HCT116 (cell line): ENCODE measurements around the gene UPF3A. TPM values are rescaled to one million over a fixed set of nuclear protein-coding genes. Genes with fewer than 3 reads are reported as not detected.

ENCODE experiments used
- ATAC-seq: fragments of 200-7000 bp; cut with Tn5 transposase; 2 replicates; pipeline ENCODE4 v1.9.1; 2020; ENCODE audit warnings: mild to moderate bottlenecking, moderate library complexity
- BruUV-seq: library from RNA; stranded (reverse); fragments of 400-500 nt; replicated peaks from 2 replicates; lab custom pipeline; 2021; lab: Mats Ljungman, UMichigan
- CTCF ChIA-PET: fragments of 300-600 bp; sonication (Branson Sonifier 250); formaldehyde crosslinking; loops from one replicate; lab custom pipeline; 2021; ENCODE audit warnings: antibody characterized with exemption; lab: Charles Lee
- POLR2A ChIA-PET: fragments of 300-600, 350-600 bp; sonication (Branson Sonifier 250); formaldehyde crosslinking; loops from one replicate; lab custom pipeline; 2021; ENCODE audit warnings: antibody characterized with exemption; lab: Charles Lee
- RAD21 ChIA-PET, 2 experiments: fragments of 300-600 bp; sonication (Branson Sonifier 250); formaldehyde crosslinking; loops; one replicate each; lab custom pipeline; 2023; ENCODE audit warnings: low total read pairs in 2 of 2; ENCODE audit not compliant: uncharacterized antibody in 2 of 2, unreplicated experiment in 2 of 2, low non-redundant PET in 1 of 2; lab: Charles Lee
- DNase-seq: peaks from one replicate; pipeline ENCODE4 v3.0.0-alpha.2; 2010; ENCODE audit warnings: low read depth, low spot score
- H2AFZ ChIP-seq: fragments of 200-600 bp; shearing (Covaris generic), sonication (generic); 2 replicates; pipeline ENCODE4 v1.6.1; 2017; ENCODE audit warnings: low read depth, mixed run types, mixed read lengths, antibody characterized with exemption, low read length; ENCODE audit not compliant: poor library complexity, severe bottlenecking
- H3K27ac ChIP-seq: 2 replicates; pipeline ENCODE4 v1.5.1; 2012; ENCODE audit warnings: low read depth, low read length
- H3K27me3 ChIP-seq: fragments of 200-600 bp; sonication (generic); 2 replicates; pipeline ENCODE4 v1.6.1; 2016; ENCODE audit warnings: mixed run types, low read length, mixed read lengths; ENCODE audit not compliant: insufficient read depth
- H3K36me3 ChIP-seq, 2 experiments: fragments of 200-500 bp in 1 of 2; fragments of 200-600 bp in 1 of 2; sonication (Bioruptor generic) in 1 of 2; sonication (generic) in 1 of 2; 2 replicates each; pipeline versions ENCODE4 v1.5.1 to v1.6.1; 2014 to 2016; ENCODE audit warnings: low read length in 2 of 2, inconsistent platforms in 1 of 2, mixed read lengths in 1 of 2, mixed run types in 1 of 2; ENCODE audit not compliant: insufficient read depth in 2 of 2, control insufficient read depth in 1 of 2
- H3K4me1 ChIP-seq, 2 experiments: fragments of 200-600 bp in 1 of 2; sonication (generic) in 1 of 2; 2 replicates each; pipeline versions ENCODE4 v1.5.1 to v1.6.1; 2012 to 2017; ENCODE audit warnings: low read length in 2 of 2, inconsistent platforms in 1 of 2, mild to moderate bottlenecking in 1 of 2, mixed read lengths in 1 of 2, mixed run types in 1 of 2, moderate library complexity in 1 of 2; ENCODE audit not compliant: insufficient read depth in 2 of 2, control insufficient read depth in 1 of 2
- H3K4me2 ChIP-seq: fragments of 200-600 bp; sonication (generic); 2 replicates; pipeline ENCODE4 v1.6.1; 2017; ENCODE audit warnings: mixed run types, low read length, mixed read lengths
- H3K4me3 ChIP-seq, 2 experiments: fragments of 200-600 bp in 1 of 2; sonication (generic) in 1 of 2; replicated peaks in 1 of 2; 2 replicates each; pipeline ENCODE4 v1.5.1; 2011 to 2016; ENCODE audit warnings: low read length in 2 of 2, control low read depth in 1 of 2, low read depth in 1 of 2, mild to moderate bottlenecking in 1 of 2, mixed read lengths in 1 of 2, mixed run types in 1 of 2
- H3K79me2 ChIP-seq: fragments of 200-600 bp; sonication (generic); 2 replicates; pipeline ENCODE4 v1.6.1; 2017; ENCODE audit warnings: mild to moderate bottlenecking, mixed run types, low read length, moderate library complexity, mixed read lengths; ENCODE audit not compliant: insufficient read depth
- H3K9ac ChIP-seq: fragments of 200-600 bp; sonication (generic); 2 replicates; pipeline ENCODE4 v1.6.1; 2016; ENCODE audit warnings: low read length, mixed read lengths
- H3K9me2 ChIP-seq: fragments of 200-600 bp; sonication (generic), shearing (Covaris generic); 2 replicates; pipeline ENCODE4 v1.6.1; 2017; ENCODE audit warnings: mixed run types, mild to moderate bottlenecking, moderate library complexity; ENCODE audit not compliant: insufficient read depth
- H3K9me3 ChIP-seq, 2 experiments: fragments of 200-500 bp in 1 of 2; fragments of 200-600 bp in 1 of 2; sonication (Bioruptor generic) in 1 of 2; sonication (generic) in 1 of 2; 2 replicates each; pipeline ENCODE4 v1.6.1; 2014 to 2017; ENCODE audit warnings: low read length in 2 of 2, mixed read lengths in 2 of 2, inconsistent platforms in 1 of 2, low read depth in 1 of 2, mild to moderate bottlenecking in 1 of 2, mixed run types in 1 of 2, moderate library complexity in 1 of 2; ENCODE audit not compliant: control insufficient read depth in 1 of 2, insufficient read depth in 1 of 2
- H4K20me1 ChIP-seq: fragments of 200-600 bp; sonication (generic), shearing (Covaris generic); 2 replicates; pipeline ENCODE4 v1.6.1; 2017; ENCODE audit warnings: mixed run types, mild to moderate bottlenecking, moderate library complexity; ENCODE audit not compliant: insufficient read depth
- CBX3 ChIP-seq: IDR thresholded peaks from 2 replicates; pipeline ENCODE4 v1.6.1; 2012; ENCODE audit warnings: low read depth
- CEBPB ChIP-seq: IDR thresholded peaks from 2 replicates; pipeline ENCODE4 v1.6.1; 2012; ENCODE audit warnings: low read depth
- EGR1 ChIP-seq: IDR thresholded peaks from 2 replicates; pipeline ENCODE4 v1.6.1; 2012; ENCODE audit warnings: low read depth
- ELF1 ChIP-seq: IDR thresholded peaks from 2 replicates; pipeline ENCODE4 v1.6.1; 2012; ENCODE audit warnings: low read depth, borderline replicate concordance
- EZH2 ChIP-seq: fragments of 200-600 bp; sonication (generic); IDR thresholded peaks from 2 replicates; pipeline ENCODE4 v1.6.1; 2017; ENCODE audit warnings: antibody characterized with exemption, mixed run types
- FOSL1 ChIP-seq: IDR thresholded peaks from 2 replicates; pipeline ENCODE4 v1.6.1; 2012; ENCODE audit warnings: low read depth
- JUND ChIP-seq: IDR thresholded peaks from 2 replicates; pipeline ENCODE4 v1.6.1; 2012
- POLR2A ChIP-seq: IDR thresholded peaks from 2 replicates; pipeline ENCODE4 v1.7.0; 2011; ENCODE audit warnings: borderline replicate concordance; ENCODE audit not compliant: insufficient read depth, insufficient read length; ENCODE audit errors: extremely low read depth
- POLR2AphosphoS5 ChIP-seq: IDR thresholded peaks from 2 replicates; pipeline ENCODE4 v1.6.1; 2011; ENCODE audit warnings: mild to moderate bottlenecking, low read depth, low read length, moderate library complexity
- RAD21 ChIP-seq: IDR thresholded peaks from 2 replicates; pipeline ENCODE4 v1.6.1; 2012; ENCODE audit warnings: low read depth, mild to moderate bottlenecking
- SIN3A ChIP-seq: IDR thresholded peaks from 2 replicates; pipeline ENCODE4 v1.6.1; 2012; ENCODE audit warnings: low read depth
- SP1 ChIP-seq: IDR thresholded peaks from 2 replicates; pipeline ENCODE4 v1.6.1; 2012; ENCODE audit warnings: low read depth
- TCF7L2 ChIP-seq: IDR thresholded peaks from 2 replicates; pipeline ENCODE4 v1.7.0; 2011; ENCODE audit warnings: borderline replicate concordance, inconsistent platforms; ENCODE audit not compliant: insufficient read depth, insufficient read length; ENCODE audit errors: extremely low read depth
- YY1 ChIP-seq: IDR thresholded peaks from 2 replicates; pipeline ENCODE4 v1.6.1; 2011; ENCODE audit warnings: low read length, low read depth, moderate library complexity, mild to moderate bottlenecking; ENCODE audit not compliant: insufficient replicate concordance; ENCODE audit errors: extremely low read depth
- ZFX ChIP-seq: fragments of 450-650 bp; IDR thresholded peaks from 2 replicates; pipeline ENCODE4 v1.6.1; 2017
- ZNF274 ChIP-seq: fragments of 200-500 bp; sonication (Bioruptor generic); IDR thresholded peaks from 2 replicates; pipeline ENCODE4 v1.6.1; 2014; ENCODE audit warnings: mild to moderate bottlenecking, low read depth, low read length, inconsistent platforms
- intact Hi-C: fragments of 100-400 bp; cut with micrococcal nuclease; formaldehyde crosslinking; loops from 2 replicates; pipeline ENCODE4 v1.10.0; 2022
- total RNA-seq: library from RNA; stranded (reverse); gene quantifications from one replicate; pipeline ENCODE4 v1.2.1, GENCODE V29; 2021; ENCODE audit not compliant: unreplicated experiment
- TF ChIP-seq, protein P1 (sequence below): IDR thresholded peaks from 2 replicates; pipeline ENCODE4 v1.6.1; 2012; ENCODE audit warnings: low read depth
- TF ChIP-seq, protein P2 (sequence below): IDR thresholded peaks from 2 replicates; pipeline ENCODE4 v1.6.1; 2012
- TF ChIP-seq, protein P3 (sequence below): IDR thresholded peaks from 2 replicates; pipeline ENCODE4 v1.6.1; 2012
- TF ChIP-seq, protein P4 (sequence below), 3 experiments: fragments of 200-600 bp in 1 of 3; sonication (generic) in 1 of 3; IDR thresholded peaks in 2 of 3; conservative IDR thresholded peaks in 1 of 3; 2 replicates each; pipeline ENCODE4 v1.5.1; 2012 to 2017; ENCODE audit warnings: low read depth in 2 of 3, low read length in 2 of 3, antibody characterized with exemption in 1 of 3, borderline replicate concordance in 1 of 3, control low read depth in 1 of 3, mild to moderate bottlenecking in 1 of 3, mixed read lengths in 1 of 3, mixed run types in 1 of 3, moderate library complexity in 1 of 3; ENCODE audit not compliant: insufficient read depth in 1 of 3

The UPF3A gene
- total RNA-seq, 1 experiment from 2014 or later = 31.8 TPM

DNA sequence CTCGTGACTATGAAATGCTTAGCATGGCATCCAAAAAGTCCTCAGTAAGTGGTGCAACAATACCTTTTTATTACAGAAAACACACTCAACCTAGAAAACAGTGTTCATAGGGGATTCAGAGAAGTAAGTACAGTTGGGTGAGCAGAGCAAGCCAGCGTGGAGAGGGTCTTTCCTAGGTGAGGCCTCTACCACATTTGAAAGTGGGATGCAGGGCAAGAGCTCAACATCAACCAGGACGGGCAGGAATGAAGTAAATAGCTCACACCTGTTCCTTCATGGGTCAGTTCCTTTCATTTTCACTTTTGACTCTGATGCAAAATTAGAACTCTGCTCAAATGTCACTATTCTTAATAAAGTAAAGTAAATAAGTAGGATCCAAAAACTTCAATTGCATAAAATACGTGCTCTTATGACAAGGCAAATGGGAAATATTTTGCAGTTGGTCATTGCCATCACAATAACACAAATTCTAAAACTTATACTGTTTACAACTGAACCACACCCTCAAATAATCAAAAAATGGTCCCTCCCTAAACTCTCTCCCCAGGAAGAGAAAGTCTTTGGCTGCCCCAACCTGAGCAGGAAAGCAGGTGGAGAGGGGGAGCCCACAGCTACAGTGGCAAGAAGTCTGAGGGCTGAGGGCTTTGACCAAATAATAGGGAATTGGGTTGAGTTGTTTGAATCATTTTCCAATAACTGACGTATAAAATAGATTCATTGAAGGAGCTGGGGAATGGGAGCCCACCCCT, 53.1 kb downstream of the UPF3A start:
- TF ChIP-seq FOSL1 (no peak), ZNF274 (no peak), ZFX (no peak), POLR2A (no peak), EZH2 (no peak), ELF1 (no peak), RAD21 (no peak), POLR2AphosphoS5 (no peak), YY1 (no peak), EGR1 (no peak), JUND (no peak), SIN3A (no peak), CEBPB (no peak), CBX3 (no peak), TCF7L2 (no peak), SP1 (no peak)
- TF ChIP-seq, protein P1, sequence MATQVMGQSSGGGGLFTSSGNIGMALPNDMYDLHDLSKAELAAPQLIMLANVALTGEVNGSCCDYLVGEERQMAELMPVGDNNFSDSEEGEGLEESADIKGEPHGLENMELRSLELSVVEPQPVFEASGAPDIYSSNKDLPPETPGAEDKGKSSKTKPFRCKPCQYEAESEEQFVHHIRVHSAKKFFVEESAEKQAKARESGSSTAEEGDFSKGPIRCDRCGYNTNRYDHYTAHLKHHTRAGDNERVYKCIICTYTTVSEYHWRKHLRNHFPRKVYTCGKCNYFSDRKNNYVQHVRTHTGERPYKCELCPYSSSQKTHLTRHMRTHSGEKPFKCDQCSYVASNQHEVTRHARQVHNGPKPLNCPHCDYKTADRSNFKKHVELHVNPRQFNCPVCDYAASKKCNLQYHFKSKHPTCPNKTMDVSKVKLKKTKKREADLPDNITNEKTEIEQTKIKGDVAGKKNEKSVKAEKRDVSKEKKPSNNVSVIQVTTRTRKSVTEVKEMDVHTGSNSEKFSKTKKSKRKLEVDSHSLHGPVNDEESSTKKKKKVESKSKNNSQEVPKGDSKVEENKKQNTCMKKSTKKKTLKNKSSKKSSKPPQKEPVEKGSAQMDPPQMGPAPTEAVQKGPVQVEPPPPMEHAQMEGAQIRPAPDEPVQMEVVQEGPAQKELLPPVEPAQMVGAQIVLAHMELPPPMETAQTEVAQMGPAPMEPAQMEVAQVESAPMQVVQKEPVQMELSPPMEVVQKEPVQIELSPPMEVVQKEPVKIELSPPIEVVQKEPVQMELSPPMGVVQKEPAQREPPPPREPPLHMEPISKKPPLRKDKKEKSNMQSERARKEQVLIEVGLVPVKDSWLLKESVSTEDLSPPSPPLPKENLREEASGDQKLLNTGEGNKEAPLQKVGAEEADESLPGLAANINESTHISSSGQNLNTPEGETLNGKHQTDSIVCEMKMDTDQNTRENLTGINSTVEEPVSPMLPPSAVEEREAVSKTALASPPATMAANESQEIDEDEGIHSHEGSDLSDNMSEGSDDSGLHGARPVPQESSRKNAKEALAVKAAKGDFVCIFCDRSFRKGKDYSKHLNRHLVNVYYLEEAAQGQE = no peak
- TF ChIP-seq, protein P2, sequence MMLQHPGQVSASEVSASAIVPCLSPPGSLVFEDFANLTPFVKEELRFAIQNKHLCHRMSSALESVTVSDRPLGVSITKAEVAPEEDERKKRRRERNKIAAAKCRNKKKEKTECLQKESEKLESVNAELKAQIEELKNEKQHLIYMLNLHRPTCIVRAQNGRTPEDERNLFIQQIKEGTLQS = no peak
- TF ChIP-seq, protein P3, sequence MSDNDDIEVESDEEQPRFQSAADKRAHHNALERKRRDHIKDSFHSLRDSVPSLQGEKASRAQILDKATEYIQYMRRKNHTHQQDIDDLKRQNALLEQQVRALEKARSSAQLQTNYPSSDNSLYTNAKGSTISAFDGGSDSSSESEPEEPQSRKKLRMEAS = no peak
- TF ChIP-seq, protein P4, sequence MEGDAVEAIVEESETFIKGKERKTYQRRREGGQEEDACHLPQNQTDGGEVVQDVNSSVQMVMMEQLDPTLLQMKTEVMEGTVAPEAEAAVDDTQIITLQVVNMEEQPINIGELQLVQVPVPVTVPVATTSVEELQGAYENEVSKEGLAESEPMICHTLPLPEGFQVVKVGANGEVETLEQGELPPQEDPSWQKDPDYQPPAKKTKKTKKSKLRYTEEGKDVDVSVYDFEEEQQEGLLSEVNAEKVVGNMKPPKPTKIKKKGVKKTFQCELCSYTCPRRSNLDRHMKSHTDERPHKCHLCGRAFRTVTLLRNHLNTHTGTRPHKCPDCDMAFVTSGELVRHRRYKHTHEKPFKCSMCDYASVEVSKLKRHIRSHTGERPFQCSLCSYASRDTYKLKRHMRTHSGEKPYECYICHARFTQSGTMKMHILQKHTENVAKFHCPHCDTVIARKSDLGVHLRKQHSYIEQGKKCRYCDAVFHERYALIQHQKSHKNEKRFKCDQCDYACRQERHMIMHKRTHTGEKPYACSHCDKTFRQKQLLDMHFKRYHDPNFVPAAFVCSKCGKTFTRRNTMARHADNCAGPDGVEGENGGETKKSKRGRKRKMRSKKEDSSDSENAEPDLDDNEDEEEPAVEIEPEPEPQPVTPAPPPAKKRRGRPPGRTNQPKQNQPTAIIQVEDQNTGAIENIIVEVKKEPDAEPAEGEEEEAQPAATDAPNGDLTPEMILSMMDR (IDR thresholded peaks at IDR 0.05 in 2 of 3, conservative IDR thresholded peaks at IDR 0.05 in 1 of 3; ENCODE audit: borderline replicate concordance in 1 of 3, insufficient read depth in 1 of 3, low read depth in 2 of 3, low read length in 2 of 3) = no peak
- H3K9me3 ChIP-seq = no peaks in the 10 kb centered on the region
- ChIA-PET POLR2A (no interaction called here), RAD21 (no interaction called here), CTCF (no interaction called here)
- no peak overlapping the region for H3K9ac ChIP-seq
- no TSS peak for BruUV-seq
- no peaks in the 10 kb centered on the region for H3K27me3 ChIP-seq
- no peak overlapping the region for H3K27ac ChIP-seq
- no peak for ATAC-seq
- no peak for DNase-seq
- H3K4me1 ChIP-seq = peaks cover 0 to 2% of the 10 kb centered on the region in 2 experiments; a peak in 1 of 4 replicates
- no peak overlapping the region for H3K4me2 ChIP-seq
- no peaks in the 10 kb centered on the region for H3K36me3 ChIP-seq
- intact Hi-C loops = no loop called here
- no peaks in the 10 kb centered on the region for H3K79me2 ChIP-seq
- H4K20me1 ChIP-seq = no peaks in the 10 kb centered on the region
- no peak overlapping the region for H2AFZ ChIP-seq
- H3K4me3 ChIP-seq = no peak overlapping the region
- no peaks in the 10 kb centered on the region for H3K9me2 ChIP-seq
